Epidermal melanocyte (primary cell): ENCODE data around the gene ZSCAN12.
A peak's percentile ranks its signal among the peaks of the same experiment; 100 is the strongest.

Source experiments
- DNase-seq: peaks from one replicate; pipeline ENCODE4 v3.0.0; 2011; ENCODE audit warnings: low spot score; ENCODE audit not compliant: insufficient read length

Gene ZSCAN12

DNA sequence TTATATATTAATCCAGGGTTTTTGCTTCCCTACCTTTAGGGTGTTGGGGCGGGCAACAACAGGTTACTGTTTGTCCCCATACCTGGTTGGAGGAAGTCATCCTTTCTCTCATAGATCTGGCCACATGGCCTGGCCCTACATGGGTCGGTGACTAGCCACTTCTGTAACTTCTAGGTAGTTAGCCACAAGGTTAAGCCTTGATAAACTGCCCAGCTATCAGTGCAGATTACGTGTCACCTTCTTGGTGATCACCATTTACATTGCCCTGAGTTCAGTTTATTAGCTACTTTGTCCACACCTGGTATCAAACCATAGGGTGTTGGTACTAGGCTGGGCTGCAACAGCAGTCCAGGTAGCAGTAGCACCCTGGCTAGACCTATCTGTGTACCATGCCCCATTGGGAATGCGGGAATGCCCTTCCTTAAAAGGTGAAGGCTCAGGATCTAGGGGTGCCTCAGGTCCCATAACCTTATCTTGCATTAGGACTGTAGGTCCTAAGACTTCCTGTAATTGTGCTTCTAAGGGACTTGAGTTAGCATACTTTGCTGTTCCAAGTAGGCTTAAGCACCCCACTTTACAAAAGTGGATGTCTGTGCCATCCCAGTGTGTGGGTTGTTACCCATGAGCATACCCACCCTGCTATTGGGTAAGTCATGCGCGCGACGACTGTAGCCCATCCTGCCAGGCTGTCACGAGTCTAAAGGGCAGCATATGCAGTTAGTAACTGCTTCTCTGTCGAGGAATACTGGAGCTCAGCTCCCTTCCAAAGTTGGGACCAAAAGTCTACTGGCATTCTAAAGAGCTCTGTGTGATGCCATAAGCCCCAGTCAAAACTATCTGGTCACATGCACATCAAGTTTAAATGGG lies 44.6 kb downstream of the ZSCAN12 start:
- DNase-seq, result no peak

DNA sequence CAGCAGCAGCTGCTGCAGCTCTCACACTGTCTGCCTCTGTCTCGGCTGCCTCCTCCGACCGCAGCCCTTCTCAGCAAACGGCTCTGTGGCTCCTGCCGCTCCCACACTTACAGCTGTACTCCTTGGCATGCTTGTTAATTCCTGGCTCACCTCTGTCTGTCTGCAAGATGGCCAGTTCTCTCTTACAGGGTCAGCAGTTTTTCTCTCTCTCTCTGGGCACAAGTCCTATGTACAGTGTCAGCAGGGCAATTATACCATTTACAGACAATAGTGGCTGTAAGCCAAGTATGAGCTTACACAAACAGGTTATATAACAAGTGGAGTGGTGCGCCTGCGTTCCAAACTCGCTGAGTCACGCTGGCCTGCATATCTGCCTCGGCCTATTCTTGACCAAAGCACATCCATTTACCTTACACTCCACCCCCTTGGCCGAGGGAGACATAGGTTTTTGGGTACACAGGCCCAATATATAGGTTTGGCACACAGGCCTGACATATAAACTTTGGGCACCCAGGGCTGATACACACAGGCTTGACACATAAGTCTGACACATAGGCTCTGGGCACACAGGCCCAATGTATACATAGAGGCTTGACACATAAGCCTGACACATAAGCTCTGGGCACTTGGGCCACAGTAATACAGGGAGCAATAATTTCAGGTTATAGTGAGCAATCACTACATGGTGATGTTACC lies 45.4 kb downstream of the ZSCAN12 start:
- DNase-seq, result no peak

DNA sequence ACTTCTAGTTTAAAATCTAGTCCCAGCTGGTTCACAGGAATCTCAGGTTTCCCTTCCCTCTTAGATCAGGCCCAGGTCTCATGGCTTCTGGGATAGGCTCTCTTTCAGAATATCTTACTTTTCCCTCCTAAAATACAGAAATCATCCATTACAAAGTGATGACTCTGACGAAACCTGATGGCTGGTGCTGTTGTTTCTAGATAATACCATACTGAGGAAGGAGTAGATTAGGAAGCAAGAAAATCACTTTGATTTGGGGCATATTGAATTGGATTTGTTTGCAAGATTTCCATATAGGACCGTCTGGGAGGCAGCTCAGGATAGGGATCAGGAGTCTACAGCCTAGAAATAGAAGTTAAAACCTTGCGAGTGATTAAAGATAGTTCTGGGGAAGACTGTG lies 46.2 kb downstream of the ZSCAN12 start:
- no peak for DNase-seq

GRCh38 chr6:28351493-28351925 lies 48.0 kb downstream of the ZSCAN12 start:
- no peak for DNase-seq

DNA sequence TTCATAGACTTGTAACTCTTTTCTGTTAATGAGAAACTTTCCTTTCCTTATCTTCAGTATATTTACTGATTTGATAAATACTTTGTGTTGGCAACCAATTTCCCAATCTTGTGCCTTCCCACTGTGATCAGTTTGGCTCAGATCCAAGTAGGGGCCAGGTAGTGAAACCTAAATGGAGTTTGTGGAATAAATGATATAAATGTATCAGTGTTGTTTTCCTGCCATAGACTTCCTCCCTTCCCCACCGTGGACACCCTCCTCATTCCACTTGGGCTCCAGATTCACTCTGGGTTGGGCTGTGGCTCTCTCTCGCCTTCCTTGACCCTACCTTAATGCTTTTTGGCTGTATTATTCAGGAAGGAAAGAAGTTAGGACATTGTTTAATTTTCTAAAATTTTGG lies 48.5 kb downstream of the ZSCAN12 start:
- DNase-seq, result no peak

GRCh38 chr6:28349892-28350737 lies 49.4 kb downstream of the ZSCAN12 start, which contains the start of gene ZKSCAN3:
Gene ZKSCAN3, plus strand, starts transcription at chr6:28349947. Its CDS starts 9,640 bp downstream, at chr6:28359587.
- DNase-seq, result peak; percentile 72

DNA sequence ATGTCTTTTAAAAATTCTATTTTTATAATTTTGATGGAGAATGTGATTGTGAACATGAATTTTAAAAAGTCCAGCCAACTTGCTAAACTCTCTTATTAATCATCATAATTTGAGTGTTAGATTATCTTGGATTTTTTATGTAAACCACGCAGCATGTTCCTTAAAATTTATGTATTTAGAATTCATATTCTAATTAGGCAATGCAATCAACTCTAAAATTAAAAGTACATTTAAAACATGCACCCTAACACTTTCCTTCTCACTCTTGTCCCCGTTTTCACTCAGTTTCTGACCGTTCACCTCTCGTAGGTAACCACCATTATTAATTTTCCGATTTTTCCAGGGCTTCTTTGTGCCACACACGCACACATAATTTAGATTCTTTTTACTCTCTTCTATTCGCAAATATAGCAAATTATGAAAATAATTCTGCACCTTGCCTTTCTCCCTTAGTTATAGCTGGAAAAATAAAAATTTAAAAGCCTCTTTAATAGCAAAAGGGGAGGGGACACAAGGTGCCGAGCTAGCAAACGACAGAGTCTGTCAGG lies 50.1 kb downstream of the ZSCAN12 start:
- no peak for DNase-seq

GRCh38 chr6:28347119-28347518 lies 52.4 kb downstream of the ZSCAN12 start:
- no peak for DNase-seq

DNA sequence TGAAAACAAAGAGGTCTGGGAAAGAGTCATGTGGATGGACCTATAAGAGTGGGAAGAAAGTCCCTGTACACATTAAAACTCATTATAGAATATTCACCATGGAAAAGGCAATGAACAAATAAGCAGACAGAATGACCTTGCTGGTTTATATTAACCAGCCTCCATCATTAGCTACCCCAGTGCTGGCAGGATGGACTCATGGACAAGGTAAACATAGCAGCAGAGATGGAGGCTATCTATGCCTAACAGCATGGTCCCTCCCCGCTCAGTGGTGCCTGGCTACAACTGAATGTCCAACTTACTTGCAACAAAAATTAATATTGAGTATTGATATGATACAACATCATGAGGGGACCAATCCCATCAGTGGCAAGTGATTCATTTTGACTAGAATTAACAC lies 54.3 kb downstream of the ZSCAN12 start:
- no peak for DNase-seq

DNA sequence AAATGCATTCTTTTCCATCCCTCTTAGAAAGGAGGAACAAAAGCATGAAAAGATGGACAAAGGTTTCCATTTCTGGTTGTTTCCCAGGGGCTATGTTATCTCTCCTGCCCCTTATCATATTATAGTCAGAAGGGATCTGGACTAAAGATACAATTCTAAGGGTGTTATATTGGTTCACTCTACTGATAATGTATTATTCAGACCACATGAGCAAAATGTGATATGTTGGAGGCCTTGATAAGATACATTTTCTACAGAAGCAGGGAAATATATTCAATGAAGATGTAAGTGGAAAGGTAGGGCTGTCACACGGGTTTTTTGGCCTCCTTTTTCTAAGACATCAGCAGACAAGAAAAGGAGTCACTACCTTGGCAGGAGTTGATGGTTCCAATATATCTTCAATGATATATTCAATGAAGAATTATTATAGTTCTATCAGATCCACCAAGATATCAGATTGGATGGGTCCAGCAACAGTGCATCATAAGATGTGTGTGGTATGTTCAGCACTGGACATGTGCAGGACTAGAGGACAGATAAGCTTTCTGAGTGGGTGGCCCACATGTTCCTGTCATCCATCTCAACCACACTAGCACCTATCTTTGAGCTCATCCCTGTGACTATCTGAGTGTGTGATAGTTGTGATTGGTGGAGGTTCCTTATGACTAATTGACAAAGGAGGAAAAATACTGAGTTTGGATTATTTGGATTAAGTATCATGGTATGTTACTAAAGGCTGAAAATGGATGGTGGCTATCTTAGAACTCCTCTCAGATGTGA lies 55.5 kb downstream of the ZSCAN12 start:
- DNase-seq, result no peak

GRCh38 chr6:28340310-28341095 lies 59.0 kb downstream of the ZSCAN12 start:
- DNase-seq, result no peak

DNA sequence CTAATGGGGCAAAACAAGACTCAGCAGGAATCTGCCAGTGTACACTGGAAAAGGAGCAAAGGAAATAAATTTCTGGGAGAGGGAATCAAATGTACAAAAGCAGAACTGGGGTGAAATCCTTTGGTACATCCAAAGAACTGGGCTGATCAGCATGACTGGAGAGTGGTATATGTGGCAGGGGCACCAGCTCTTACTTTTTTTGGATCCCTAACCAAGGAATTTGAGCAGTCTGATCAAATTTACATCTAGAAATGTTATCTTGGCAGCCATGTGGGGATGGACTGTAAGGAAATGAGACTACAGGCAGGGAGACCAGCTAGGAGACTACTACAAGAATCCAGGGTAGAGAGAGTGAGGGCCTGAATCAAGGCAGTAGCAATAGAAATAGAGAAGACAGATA lies 62.4 kb downstream of the ZSCAN12 start:
- no peak for DNase-seq

- no peak for DNase-seq
Measured at GRCh38 chr6:28336284-28337120, 63.0 kb downstream of the ZSCAN12 start.

DNA sequence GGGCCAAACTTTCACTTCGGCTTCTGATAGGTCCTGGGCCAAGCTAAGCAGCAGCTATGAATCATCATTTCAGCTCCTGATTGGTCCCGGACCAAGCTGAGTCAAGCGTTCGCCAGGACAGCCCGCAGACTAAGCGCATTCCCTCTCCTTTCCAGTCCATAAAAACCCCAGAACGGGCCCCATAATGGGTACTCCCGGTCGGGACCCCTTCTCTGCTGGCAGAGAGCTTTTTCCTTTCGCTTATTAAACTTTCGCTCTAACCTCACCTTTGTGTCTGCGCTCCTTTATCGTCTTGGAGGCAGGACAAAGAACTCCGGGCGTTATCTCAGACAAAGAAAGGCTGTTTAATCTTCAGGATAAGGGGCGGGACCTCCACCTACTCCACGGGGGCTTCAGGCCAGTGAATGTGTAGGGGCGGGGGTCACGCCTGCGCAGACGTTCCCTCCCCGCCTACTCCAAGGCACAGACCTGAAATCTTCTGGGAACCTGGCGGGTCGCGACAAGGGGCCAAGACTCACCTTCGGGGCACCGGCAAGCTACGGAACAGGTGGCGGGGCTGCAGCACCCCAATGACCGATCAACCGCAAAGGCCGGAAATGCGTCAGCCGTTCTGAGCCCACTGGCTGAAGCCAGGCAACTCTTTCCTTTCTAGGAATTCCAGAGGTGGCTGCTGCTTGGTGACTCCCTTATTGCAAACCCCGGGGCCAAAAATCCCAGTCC lies 63.8 kb downstream of the ZSCAN12 start, which contains the start of gene ZSCAN31:
Gene ZSCAN31 (minus strand): TSS at position 585 of the 720 bp plus-strand sequence. CDS start 6,465 bp downstream, outside the sequence.
- peak; percentile 66 for DNase-seq

DNA sequence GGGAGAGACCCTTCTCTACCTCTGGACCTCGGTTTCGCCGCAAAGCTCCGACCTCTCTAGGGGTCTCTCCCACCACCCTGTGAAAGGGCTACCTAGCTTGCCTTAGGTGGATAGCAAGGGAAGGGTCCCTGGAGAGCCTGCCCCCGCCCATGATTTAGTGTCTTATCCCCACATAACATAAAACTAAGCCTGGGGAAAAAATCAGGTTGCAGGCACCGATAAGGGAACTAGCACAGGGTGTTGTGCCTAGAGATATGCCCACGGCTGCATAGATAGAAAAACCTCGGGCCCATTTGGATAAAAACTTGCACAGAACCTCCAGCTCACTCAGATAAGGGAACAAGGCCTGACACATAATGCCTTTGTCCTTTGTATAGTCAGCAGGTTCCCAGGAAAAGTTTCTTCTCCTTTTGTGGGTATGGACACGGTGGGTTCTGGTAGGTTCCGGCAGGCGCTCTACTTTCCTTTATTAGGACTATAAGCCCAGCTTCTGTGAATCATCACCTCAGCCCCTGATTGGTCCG lies 64.4 kb downstream of the ZSCAN12 start:
- no peak for DNase-seq

DNA sequence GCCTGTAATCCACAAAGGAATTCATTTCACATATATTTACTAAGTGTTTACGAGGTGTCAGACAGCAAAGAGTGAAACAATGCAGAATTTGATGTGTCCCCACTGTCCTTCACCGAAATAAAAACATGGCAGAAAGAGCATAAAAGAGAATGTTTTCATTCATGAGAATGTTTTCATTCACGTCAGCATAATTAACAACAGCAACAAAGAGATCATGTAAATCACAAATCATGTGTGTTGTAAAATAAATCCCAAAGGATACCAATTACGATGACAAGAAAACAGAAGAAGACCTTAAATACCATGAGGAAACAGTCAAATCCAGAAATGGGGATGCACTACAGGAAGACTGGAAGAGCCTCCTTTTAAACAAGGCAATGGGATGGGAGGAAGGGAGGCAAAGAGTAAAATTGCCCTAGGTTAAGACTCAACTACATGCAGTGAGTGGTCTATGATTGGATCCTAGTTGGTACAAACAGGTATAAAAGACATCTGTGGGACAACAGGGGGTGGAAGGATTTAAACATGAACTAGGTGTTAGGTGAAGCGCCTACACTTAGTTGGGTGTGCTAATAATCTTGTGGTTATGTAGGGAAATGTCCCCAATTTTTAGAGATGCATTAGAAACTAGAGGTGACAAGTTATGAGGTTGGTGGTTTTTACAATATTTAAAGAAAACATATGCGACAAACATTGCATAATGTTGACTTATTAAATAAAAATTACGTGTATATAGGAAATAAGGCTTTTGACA lies 65.1 kb downstream of the ZSCAN12 start:
- DNase-seq, result no peak

- no peak for DNase-seq
Measured at GRCh38 chr6:28333599-28334018, 65.9 kb downstream of the ZSCAN12 start.
